BE2C (cell line): ENCODE data around the gene SLC16A9.

Experiments
- DNase-seq: peaks from one replicate; pipeline ENCODE4 v3.0.0-alpha.2; 2020
- H3K27me3 ChIP-seq: fragments of 250-450 bp; sonication (Bioruptor Pico); 2 replicates; pipeline ENCODE4 v1.5.1; 2020; ENCODE audit warnings: mild to moderate bottlenecking
- H3K36me3 ChIP-seq: fragments of 250-450 bp; sonication (Bioruptor Pico); 2 replicates; pipeline ENCODE4 v1.5.1; 2020; ENCODE audit warnings: mild to moderate bottlenecking
- H3K4me1 ChIP-seq: fragments of 250-450 bp; sonication (Bioruptor Pico); 2 replicates; pipeline ENCODE4 v1.5.1; 2020
- H3K4me3 ChIP-seq: 2 replicates; pipeline ENCODE4 v1.5.1; 2011; ENCODE audit warnings: low read depth, low read length
- H3K9me3 ChIP-seq: fragments of 250-450 bp; sonication (Bioruptor Pico); 2 replicates; pipeline ENCODE4 v1.5.1; 2020
- CTCF ChIP-seq: IDR thresholded peaks from 2 replicates; pipeline ENCODE4 v1.5.1; 2012; ENCODE audit warnings: mild to moderate bottlenecking, low read depth, low read length

SLC16A9 gene

GRCh38 chr10:59682986-59683937 lies 26.4 kb downstream of the SLC16A9 start:
- Histone ChIP-seq H3K4me3 (no peak overlapping the region), H3K4me1 (no peaks in the 10 kb centered on the region), H3K36me3 (no peaks in the 10 kb centered on the region), H3K9me3 (no peaks in the 10 kb centered on the region), H3K27me3 (no peaks in the 10 kb centered on the region)
- no peak for TF ChIP-seq CTCF
- no peak for DNase-seq

- no peak for TF ChIP-seq CTCF
- H3K36me3 ChIP-seq, result no peaks in the 10 kb centered on the region
- DNase-seq, result no peak
- no peak overlapping the region for H3K4me3 ChIP-seq
- no peaks in the 10 kb centered on the region for H3K4me1 ChIP-seq
- no peaks in the 10 kb centered on the region for H3K27me3 ChIP-seq
- H3K9me3 ChIP-seq, result no peaks in the 10 kb centered on the region
These were observed 29.5 kb downstream of the SLC16A9 start for GRCh38 chr10:59680199-59680598.

- no peak for DNase-seq
- H3K27me3 ChIP-seq, result no peaks in the 10 kb centered on the region
- H3K4me1 ChIP-seq, result no peaks in the 10 kb centered on the region
- no peaks in the 10 kb centered on the region for H3K9me3 ChIP-seq
- TF ChIP-seq CTCF, result no peak
- no peak overlapping the region for H3K4me3 ChIP-seq
- no peaks in the 10 kb centered on the region for H3K36me3 ChIP-seq
These were observed 30.8 kb downstream of the SLC16A9 start for GRCh38 chr10:59678884-59679301.

- TF ChIP-seq CTCF, result no peak
- H3K27me3 ChIP-seq, result no peaks in the 10 kb centered on the region
- no peak for DNase-seq
- no peak overlapping the region for H3K4me3 ChIP-seq
- H3K4me1 ChIP-seq, result no peaks in the 10 kb centered on the region
- no peaks in the 10 kb centered on the region for H3K36me3 ChIP-seq
- H3K9me3 ChIP-seq, result no peaks in the 10 kb centered on the region
These were observed 32.3 kb downstream of the SLC16A9 start for GRCh38 chr10:59677253-59677831.

GRCh38 chr10:59675812-59676211 lies 33.8 kb downstream of the SLC16A9 start:
- DNase-seq, result peak; percentile 27
- Histone ChIP-seq H3K4me3 (no peak overlapping the region), H3K36me3 (no peaks in the 10 kb centered on the region), H3K4me1 (no peaks in the 10 kb centered on the region), H3K9me3 (no peaks in the 10 kb centered on the region), H3K27me3 (no peaks in the 10 kb centered on the region)
- peak; percentile 30; the same call in 1 of the 2 replicates for TF ChIP-seq CTCF
